HG02610 (cell line): ENCODE results near the gene SMU1.
A peak's percentile ranks its signal among the peaks of the same experiment; 100 is the strongest.
"Not testable (repeated sequence)": the region's sequence is repeated elsewhere in the genome, so short reads cannot be mapped to it uniquely, and the experiment has no call there.

ENCODE experiments used
- ATAC-seq: cut with Tn5 transposase; IDR thresholded peaks from one replicate; pipeline ENCODE4 v1.9.1; 2021; ENCODE audit warnings: mild to moderate bottlenecking, moderate library complexity; ENCODE audit not compliant: unreplicated experiment

The SMU1 gene

DNA sequence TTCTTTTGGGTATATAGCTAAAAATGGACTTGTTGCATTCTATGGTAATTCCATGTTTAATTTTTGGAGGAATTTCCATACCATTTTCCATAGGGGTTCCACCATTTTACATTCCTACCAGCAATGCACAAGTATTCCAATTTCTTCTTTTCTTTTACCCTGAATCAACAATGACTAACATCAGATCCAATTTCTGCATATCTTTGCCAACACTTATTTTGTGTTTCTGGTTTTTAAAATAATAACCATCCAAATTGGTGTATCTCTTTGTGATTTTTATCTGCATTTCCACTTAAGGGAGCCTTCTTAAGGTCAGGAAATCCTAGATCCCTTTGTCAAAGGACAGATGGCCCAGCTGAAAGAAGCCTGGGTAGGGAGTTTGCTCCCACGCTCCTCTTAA is 29.5 kb upstream of the SMU1 start:
- ATAC-seq = no peak

DNA sequence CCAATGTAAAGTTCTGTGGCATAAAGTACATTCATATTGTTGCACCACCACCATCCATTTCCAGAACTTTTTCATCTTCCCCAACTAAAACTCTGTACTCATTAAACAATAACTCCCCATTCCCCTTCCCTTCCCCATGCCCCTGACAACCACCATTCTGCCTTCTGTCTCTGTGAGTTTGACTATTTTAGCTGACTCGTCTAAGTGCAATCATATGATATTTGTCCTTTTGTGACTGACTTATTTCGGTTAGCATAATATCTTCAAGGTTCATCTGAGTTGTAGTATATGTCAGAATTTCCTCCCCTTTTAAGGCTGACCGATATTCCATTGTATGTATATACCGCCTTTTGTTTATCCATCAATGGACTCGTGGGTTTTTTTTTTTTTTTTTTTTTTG is 29.0 kb upstream of the SMU1 start:
- ATAC-seq = no peak

DNA sequence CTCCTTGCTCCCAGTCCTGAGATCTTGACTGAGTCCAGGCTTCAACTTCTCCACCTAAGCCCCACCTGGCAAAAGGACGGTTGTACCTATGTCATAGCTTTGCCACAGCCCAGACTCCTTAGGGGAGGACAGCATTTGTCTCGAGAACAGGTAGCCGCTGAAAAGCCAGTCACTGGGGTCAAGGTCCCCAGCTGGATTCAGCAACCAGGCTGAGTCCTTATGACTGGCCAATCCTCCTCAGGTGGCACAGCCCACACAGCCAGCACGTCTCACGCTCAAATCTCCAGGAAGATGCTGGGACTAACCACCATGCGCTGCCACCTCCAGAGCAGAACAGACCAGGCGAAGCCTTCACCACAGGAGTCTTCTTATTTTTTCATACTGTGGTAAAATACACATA is 27.9 kb upstream of the SMU1 start:
- no peak for ATAC-seq

DNA sequence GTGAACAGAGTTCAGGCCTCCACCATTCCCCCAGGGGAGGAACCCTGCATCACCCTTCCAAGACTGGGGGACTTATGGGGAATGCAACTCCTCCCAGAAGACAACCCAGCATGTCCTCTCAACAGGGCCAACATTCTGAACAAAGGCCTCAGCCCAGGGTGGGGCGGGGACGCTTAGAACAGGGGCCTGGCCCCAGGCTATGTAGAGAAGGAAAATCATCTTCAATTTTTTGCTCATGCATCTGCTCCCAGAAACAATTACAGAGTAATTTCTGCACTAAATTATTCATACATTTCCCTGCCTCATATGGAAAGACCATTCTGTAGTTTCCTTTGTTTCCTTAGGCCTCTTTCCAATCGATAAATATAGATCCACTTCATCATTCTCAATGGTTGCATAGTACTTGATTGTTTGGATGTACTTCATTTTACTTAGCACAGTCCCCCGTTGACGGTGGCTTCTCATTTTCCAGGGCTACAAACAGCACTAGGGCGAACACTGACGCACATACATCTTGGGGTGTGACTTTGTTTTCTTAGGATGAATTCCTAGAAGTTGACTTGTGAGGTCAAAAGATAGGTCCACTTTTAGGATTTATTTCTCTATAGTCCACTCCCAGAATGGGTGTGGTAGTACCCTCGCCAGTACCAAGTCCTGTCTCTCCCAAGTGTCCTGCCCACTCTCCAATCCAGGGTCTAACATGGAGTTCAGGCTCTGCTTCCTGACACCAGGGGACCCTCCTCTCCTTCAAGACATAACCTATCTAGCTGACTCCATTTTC is 27.2 kb upstream of the SMU1 start:
- ATAC-seq = no peak

DNA sequence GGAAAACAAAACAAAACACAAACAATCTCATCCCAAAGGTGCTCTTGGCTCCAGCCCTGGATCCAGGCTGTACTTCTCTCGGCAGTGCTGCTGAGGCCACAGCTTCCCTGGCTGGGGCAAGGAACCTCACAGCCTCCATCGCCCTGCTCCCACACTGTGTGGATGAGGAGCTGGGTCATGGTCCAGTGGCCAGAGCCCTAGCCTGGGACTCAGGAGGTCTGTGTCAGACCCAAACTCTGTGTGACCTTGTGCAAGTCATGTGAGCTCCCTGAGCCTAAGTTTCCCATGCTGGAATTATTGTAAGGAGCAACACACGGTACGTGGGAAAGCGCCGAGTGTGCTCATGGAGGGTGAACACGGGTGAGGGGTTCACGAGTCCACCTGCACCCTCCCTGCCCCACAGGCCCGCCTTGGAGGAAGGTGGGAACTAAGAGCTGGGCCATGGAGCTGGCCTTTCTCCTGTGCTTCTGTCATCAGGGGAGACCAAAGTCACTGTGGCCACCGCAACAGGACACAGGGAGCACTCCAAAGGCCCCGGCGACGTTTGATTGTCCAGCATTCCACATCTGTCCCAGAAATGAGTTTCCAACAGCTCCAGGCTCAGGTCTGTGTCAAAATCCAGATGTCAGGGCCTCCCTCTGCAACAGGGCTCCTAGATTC is 26.2 kb upstream of the SMU1 start:
- ATAC-seq = no peak

DNA sequence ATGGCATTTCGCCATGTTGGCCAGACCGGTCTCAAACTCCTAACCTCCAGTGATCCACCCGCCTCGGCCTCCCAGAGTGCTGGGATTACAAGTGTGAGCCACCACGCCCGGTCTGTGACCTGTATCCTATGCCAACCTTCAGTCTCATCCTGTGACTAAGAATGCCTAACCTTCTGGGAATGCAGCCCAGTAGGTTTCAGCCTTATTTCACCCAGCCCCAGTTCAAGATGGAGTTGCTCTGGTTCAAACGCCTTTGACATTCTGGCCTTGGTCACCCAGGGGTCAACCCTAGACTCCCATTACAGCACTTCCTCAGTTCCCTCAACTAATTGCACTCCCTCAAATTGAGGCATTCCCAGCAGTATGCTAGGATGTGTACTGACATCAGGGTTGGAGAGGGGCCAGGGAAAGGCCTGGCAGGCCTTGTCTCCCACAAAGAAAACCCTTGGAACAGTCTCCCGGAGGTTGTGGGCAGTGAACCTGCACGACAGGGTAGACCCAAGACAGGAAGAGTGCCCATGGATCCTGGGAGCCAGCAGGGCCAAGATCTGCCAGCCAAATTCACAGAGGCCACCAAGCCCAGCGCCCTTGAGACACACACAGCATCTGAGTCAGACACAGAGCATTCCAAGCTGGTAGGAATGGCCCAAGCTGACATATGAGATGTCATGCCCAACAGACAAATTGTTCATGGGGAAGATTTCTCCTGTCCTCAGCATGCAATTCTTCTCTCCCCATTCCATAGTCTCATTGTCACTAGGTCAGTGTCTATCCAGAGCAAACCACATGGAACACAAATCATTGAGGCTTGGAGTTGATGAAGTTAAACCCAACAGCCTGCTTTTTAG is 24.9 kb upstream of the SMU1 start:
- ATAC-seq = no peak

DNA sequence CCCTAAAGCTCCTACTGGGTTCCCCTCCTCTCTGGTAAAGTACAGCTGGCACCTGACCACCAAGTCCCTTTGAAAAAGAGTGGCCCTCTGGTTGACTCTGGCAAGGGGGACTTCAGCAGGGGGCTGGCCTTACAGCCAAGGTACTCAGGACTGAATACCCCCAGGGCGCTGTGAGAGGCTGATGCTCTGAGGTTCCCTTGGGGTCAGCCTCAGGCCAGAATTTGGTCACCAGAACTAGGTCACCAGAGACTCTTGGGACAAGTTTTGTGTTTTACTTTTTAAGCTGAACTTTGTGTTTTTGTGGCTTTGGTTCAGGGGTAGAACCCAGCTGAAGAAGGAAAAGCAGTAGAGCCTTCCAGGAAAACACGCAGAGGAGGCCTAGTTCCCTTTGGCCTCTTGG is 23.3 kb upstream of the SMU1 start:
- no peak for ATAC-seq

DNA sequence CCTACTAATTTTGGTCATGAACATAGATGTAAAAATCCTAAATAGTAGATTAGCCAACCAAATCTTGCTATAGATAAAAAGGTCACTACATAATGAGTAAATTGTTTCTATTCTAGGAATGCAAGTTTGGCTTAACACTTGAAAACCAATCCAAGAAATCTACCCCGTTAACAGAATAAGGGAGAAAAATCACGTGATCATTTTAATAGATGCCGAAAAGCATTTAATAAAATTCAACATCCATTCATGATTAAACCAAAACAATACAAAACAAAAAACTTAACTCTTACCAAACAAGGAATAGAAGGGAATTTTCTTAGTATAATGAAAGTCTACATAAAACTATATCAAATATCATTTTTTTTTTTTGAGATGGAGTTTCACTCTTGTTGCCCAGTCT is 20.7 kb upstream of the SMU1 start:
- no peak for ATAC-seq

DNA sequence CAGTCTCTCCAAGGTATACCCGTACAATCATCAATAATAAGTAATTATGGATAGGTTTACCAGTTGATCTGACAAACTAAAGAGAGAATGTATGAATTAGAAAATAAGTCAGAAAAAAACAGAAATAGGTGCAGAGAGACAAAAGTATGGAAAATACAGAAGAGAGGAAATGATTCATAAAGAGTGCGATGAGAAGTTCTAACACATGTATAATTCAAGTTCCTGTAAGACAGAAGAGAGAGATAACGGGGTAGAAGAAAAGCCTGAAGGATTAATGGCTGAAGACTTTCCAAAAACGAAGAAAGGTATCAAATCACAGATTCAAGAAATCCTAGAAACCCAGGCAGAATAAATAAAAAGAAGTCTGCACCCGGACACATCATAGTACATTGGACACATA is 16.2 kb upstream of the SMU1 start:
- no peak for ATAC-seq

DNA sequence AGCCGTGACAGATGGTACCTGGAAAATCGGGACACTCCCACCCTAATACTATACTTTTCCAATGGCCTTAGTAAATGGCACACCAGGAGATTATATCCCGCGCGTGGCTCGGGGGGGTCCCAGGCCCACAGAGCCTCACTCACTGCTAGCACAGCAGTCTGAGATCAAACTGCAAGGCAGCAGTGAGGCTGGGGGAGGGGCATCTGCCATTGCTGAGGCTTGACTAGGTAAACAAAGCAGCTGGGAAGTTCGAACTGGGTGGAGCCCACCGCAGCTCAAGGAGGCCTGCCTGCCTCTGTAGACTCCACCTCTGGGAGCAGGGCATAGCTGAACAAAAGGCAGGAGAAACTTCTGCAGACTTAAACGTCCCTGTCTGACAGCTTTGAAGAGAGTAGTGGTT is 9.2 kb upstream of the SMU1 start:
- not testable (repeated sequence) for ATAC-seq

DNA sequence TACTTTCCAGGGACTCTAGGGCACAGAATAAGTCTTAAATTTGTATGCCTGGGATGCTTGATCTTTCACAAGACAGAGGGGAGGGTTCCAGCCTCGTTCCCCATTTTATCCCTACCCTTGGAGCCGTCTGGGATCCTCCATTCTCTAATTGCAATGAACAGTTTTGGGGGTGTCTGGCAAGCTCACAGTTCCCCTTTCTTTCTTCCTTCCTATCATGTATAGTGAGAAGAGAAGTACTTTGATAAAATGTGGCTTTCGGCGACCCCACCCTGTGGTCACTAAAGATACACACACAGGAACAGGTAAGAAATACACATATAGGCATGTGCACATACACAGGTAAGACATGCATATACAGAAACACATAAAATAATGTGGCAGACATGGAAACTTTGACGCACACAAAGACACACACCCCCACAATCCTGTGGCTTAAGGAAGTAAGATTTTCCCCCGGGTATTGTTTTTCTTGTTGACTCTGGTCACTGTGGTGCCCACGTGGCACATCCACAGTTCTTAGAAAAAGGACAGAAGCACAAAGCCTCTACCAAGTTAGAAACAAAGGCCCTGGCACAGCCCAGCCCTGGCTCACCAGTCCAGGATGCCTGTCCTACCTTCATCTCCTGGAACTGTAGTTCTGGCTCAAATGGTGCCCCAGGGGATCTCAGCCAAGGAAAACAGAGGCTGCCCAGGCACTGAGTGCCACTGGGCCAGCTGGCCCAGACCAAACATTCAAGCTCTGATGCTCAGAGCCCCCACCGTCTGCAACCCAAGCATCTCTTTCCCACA is 6.3 kb upstream of the SMU1 start:
- ATAC-seq = no peak

DNA sequence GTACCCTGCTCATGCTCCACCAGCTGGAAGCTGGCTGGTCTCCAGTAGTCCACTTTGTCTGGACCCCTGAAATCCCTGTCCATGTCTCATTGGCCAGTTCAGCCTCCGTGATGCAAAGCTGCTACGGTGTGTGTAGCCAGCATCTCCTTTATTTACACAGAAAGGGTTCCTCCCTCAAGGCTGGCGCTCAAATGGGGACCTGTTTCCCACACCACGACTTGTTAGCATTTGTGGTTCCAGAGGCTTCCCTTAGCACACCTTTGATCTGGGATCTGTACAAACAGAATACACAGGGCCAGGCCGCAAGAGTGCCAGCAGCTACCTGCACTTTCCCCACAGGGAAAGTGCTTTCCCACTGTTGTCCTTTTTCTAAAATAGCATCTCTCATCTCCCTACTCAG is 5.7 kb upstream of the SMU1 start:
- no peak for ATAC-seq

DNA sequence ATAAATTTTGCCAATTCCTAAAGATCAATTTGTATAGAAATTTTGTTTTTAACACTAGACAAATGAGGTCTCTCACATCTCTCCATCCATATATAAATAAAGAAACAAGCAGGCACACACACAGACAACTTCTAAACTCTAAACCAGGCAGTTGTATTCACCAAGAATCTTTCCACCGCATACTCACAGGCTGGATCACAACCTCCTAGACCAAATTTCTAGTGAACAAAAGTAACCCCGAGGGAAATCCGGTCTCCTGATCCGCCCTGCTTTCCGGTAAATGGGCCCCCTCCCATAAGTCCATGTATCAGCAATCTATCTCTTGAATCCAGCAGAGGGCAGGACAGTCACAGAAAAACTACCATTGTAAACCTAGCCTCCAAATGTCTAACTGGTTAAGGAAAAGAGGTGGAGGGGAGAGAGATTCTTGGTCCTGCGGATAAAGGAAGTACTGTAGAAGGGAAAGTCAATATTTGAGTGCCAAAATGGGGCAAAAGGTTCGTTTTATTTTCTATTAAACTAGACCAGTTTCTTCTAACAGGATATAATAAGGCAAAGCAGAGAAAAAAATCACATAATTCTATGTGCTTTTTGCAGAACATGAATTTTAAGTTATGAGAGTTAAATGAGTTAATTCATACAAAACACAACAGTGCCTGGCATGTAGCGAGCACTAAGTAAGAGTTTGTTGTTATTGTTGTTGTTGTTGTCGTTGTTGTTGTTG is 4.8 kb upstream of the SMU1 start:
- peak; percentile 52 for ATAC-seq

DNA sequence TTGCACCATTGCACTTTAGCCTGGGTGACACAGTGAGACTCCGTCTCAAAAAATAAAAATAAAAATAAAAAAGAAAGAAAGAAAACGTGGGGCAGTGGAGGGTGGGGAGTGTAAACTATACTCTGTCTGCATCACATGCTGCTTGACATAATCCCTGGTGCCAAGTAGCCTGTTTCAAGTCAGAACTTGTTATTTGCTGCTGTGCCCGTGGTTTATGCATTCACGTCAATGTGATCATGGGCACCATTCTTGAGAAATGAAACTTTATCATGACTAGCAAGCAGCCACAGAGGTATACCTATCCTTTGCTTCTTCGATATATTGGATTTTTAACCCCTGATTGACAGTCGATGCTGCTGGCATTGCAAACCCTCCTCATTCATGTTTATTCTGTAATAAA is 4.1 kb upstream of the SMU1 start:
- ATAC-seq = no peak

DNA sequence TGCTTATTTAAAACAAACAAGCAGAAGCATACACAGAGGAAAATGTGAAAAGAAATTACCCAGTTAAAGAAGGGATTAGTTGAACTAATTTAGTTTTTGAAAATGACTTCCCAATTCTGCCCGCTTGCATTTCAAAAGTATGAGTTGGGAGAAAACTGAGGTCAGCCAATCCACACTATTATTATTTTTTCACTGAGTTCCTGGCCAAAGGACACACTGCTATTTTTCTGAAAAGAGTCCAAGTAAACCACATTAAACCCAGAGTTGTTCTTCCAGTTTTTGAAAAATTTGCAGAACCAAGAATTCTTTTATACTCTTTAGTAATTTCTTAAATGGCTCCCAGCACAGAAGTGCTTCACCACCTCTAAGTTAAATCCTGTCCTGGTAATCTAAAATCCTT is 7.5 kb downstream of the SMU1 start:
- no peak for ATAC-seq

DNA sequence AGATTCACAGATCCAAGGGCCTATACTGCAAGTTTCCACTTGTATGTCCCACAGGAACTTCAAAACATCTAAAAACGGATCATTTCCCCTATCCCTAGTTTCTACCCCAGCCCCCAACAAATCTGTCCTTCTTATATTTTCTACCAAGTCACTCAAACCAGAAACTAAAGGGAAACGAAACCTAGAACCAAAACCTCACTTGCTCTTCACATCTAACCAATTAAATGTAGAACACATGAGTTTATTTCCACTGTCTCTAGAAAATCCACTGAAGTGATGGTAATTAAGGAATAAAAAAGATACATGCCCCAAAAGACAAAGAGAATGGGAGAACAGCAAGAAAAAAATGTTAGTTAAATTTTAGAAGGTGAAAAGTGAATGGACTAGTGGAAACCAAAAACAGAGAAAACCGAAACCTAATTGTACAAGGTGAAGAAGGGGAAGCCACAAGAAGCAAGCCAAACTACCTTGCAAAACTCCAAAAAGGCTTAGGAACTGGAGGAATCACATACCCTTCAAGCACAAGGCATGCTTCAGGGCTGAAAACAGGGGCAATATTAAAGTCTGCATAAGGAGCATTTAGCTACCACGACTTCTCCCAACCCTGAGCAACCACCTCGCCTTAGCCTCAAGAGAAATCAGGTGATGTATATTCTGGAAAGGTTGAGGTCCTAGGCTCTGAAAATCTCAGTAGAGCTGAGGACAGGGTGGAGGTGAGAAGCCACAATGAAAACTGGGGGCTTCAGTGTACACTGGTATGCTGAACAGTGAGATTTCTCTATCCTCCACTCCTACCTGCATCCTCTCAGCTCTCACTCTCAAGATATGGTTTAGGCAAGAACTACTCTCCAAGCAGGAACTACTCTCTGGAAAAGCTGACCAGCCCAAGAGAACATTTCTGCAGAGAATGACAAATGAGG is 11.1 kb downstream of the SMU1 start:
- ATAC-seq = peak; percentile 76

DNA sequence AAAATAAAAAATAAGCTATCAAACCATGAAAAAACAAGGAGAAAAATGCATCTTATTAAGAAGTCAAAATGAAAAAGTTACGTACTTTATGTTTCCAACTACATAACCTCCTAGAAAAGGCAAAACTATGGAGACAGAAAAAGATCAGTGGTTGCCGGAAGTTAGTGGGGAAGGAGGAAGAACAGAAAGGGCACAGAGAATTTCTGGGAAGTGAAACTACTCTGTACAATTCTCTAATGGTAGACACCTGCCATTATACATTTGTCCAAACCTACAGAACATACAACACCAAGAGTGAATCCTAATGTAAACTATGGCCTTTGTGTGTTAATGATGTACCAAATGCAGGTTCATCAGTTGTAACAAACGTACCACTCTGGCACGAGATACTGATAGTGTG is 25.3 kb downstream of the SMU1 start:
- no peak for ATAC-seq

DNA sequence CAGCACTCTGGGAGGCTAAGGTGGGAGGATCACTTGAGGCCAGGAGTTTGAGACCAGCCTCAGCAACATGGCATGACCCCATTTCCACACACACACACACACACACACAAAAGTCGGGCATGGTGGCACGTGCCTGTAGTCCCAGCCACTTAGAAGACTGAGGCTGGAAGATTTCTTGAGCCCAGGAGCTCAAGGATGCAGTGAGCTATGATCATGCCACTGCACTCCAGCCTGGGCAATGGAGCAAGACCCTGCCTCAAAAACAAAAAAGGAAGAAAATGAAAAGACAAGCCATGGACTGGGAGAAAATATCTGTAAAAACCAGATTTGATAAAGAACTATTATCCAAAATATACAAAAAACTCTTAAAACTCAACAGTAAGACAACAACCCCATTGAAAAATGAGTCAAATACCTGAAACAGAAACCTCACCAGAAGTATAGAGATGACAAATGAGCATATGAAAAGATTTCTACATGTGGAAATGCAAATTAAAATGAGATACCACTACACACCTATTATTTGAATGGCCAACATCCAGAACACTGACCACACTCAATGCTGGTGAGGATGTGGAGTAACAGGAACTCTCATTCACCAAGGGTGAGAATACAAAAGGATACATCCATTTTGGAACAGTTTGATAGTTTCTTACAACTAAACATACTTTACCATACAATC is 26.7 kb downstream of the SMU1 start:
- peak; percentile 86 for ATAC-seq

DNA sequence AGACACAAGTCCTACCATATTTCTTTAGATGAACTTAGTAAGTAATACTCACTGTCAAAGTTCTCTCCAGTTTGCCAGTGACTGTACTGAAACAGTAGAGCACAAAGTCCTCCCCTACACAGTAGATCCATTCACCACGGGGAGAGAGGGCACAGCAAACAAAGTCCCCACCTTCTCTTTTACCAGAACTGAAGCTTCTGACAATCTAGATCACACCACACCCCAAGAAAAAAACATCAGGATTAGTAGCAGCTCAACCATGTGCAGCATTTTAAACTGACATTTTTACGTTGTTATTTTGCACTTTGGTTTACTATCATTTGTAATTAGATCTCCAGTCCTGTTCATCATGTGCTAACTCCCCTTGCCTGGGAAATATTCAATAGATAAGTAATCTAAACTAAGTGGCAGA is 28.4 kb downstream of the SMU1 start:
- ATAC-seq = no peak
